SK-N-DZ (cell line): ENCODE results near the gene VPS35L.
"Not testable (repeated sequence)": the region's sequence is repeated elsewhere in the genome, so short reads cannot be mapped to it uniquely, and the experiment has no call there.

ENCODE experiments used
- DNase-seq: peaks from one replicate; pipeline ENCODE4 v3.0.0-alpha.2; 2015; ENCODE audit warnings: low spot score

The VPS35L gene

GRCh38 chr16:19654147-19654546, 98.6 kb downstream of the VPS35L start:
- DNase-seq = no peak

GRCh38 chr16:19655242-19655777, 99.8 kb downstream of the VPS35L start:
- DNase-seq = no peak

- no peak for DNase-seq
These were observed 102.3 kb downstream of the VPS35L start for GRCh38 chr16:19657831-19658230.

GRCh38 chr16:19659554-19659953, 104.1 kb downstream of the VPS35L start:
- DNase-seq = no peak

- no peak for DNase-seq
These were observed 104.9 kb downstream of the VPS35L start for GRCh38 chr16:19660432-19660831.

GRCh38 chr16:19662351-19662750, 106.8 kb downstream of the VPS35L start:
- DNase-seq = no peak

GRCh38 chr16:19664166-19664565, 108.7 kb downstream of the VPS35L start:
- DNase-seq = no peak

- not testable (repeated sequence) for DNase-seq
These were observed 109.8 kb downstream of the VPS35L start for GRCh38 chr16:19665313-19665712.

GRCh38 chr16:19666477-19666876, 111.0 kb downstream of the VPS35L start:
- DNase-seq = no peak

GRCh38 chr16:19672378-19672777, 116.9 kb downstream of the VPS35L start:
- DNase-seq = no peak

- DNase-seq = no peak
These were observed 119.0 kb downstream of the VPS35L start for GRCh38 chr16:19674485-19674884.

GRCh38 chr16:19677402-19677801, 121.9 kb downstream of the VPS35L start:
- DNase-seq = no peak

- no peak for DNase-seq
These were observed 123.3 kb downstream of the VPS35L start for GRCh38 chr16:19678804-19679203.

GRCh38 chr16:19679281-19679680, 123.8 kb downstream of the VPS35L start:
- DNase-seq = not testable (repeated sequence)

- DNase-seq = no peak
These were observed 125.4 kb downstream of the VPS35L start for GRCh38 chr16:19680881-19681340.

GRCh38 chr16:19681637-19682036, 126.1 kb downstream of the VPS35L start:
- DNase-seq = no peak

GRCh38 chr16:19683453-19684236, 128.1 kb downstream of the VPS35L start:
- no peak for DNase-seq

GRCh38 chr16:19685176-19685575, 129.7 kb downstream of the VPS35L start:
- no peak for DNase-seq

- no peak for DNase-seq
These were observed 131.8 kb downstream of the VPS35L start for GRCh38 chr16:19687279-19687678.

GRCh38 chr16:19688396-19689024, 133.0 kb downstream of the VPS35L start:
- no peak for DNase-seq

GRCh38 chr16:19689342-19689741, 133.8 kb downstream of the VPS35L start:
- DNase-seq = no peak

GRCh38 chr16:19690196-19690595, 134.7 kb downstream of the VPS35L start:
- no peak for DNase-seq
